NT2/D1 (cell line): ENCODE measurements around the gene CCDC174.

Source experiments
- SUZ12 ChIP-seq: IDR thresholded peaks from 2 replicates; pipeline ENCODE4 v1.6.1; 2011; ENCODE audit not compliant: insufficient read length, insufficient read depth; ENCODE audit errors: extremely low read depth
- YY1 ChIP-seq: IDR thresholded peaks from 2 replicates; pipeline ENCODE4 v1.6.1; 2011; ENCODE audit not compliant: insufficient read length, insufficient read depth
- ZNF274 ChIP-seq: IDR thresholded peaks from 2 replicates; pipeline ENCODE4 v1.6.1; 2011; ENCODE audit warnings: mild to moderate bottlenecking, low read depth, low read length

DNA sequence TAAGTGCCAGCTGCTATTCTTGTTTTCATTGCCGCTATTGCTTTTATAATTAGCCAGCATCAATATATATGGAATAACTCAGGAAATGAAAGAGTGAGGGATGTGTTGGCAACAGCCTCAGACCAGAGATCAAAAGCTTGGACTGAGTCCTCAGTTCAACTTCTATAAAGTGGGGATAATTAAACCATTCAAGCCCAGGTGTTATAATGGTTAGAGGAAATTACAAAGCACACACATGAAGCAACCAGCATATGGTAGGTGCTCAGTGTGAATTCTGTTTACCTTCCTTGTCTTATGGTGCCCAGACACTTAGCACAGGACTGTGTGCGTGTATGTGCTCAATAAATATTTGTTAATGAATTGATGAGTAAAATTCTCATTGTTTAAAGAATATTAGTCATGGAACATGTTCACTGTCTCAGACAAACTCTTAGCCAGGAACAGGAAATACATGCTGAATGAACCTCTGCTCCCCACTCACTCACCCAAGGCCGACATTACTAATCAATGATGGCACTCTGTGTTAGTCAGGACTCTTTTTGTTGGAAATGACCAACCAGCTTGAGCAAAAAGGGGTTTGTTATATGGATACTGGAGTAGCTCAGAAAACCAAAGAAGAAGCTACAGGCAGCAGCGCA, 16.7 kb upstream of the CCDC174 start:
- no peak for TF ChIP-seq ZNF274
- TF ChIP-seq YY1: no peak
- TF ChIP-seq SUZ12: no peak
